HG03175 (cell line): ENCODE measurements around the gene TBK1.

Source experiments
- ATAC-seq: cut with Tn5 transposase; IDR thresholded peaks from one replicate; pipeline ENCODE4 v1.9.1; 2021; ENCODE audit warnings: mild to moderate bottlenecking, moderate library complexity; ENCODE audit not compliant: unreplicated experiment

Gene TBK1

DNA sequence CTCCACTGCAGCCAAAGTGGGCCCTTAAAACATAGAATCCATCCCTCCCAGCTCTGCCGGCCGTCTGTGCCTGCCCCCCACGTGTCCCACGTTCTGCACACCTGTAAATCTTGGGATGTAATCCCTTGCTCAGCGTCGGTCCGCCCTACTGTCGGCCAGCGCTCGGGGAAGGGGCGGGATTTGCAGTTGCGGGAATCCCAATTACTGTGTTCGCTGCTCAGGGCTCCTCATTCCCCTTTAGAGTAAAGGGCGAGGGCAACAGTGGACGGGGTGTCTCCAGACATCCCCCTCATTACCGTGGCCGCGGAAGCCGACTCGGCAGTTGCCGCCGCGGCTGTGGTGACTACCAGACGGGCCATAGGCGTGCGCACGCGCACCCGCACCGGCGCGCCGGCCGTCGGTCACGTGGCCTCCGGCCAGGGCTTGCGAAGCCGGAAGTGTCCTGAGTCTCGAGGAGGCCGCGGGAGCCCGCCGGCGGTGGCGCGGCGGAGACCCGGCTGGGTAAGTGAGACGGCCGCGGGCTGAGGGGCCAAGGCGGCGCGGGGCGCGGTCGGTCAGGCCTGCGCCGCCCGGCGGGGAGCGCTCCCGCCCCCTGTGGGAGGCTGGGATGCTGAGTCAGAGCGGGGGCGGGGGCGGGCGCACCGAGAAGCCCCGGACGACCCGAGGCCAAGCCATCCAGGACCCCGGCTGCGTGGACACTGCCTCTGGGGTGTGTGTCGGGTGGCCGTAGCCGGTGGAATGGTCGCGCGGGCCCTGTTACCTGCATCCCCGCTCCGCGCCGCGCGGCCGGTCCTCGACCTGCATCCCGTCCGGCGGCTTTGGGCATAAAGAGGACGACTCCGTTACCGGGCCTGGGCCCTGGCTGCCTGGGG lies at the start of gene TBK1:
TBK1 (plus strand) TSS at position 434 of the 872 bp plus-strand sequence. CDS start 3,751 bp downstream, outside the sequence.
- peak; percentile 90 for ATAC-seq

DNA sequence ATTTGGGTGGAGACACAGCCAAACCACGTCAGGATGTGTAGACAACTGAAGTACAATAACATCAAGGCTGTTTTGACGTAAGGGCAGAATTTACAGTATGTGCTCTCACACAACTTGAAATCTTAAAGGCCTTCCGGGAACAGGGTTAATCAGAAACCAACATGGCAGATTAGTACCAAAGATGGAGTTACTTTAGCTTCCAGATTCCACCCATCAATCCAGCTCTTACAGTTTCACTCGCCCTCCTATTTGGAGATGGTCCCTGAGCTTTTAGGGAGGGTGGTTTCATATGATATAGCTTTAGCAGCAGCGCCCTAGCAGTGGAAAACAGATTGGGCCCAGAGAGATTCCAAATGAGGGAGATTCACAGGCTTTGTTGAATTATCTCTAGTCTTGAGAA lies 49.7 kb upstream of the TBK1 start:
- ATAC-seq: no peak

- peak; percentile 90 for ATAC-seq
These were observed 48.0 kb upstream of the TBK1 start, which contains the start of gene XPOT for GRCh38 chr12:64403707-64404469. XPOT (plus strand) TSS chr12:64404392; CDS start chr12:64410036, 5,644 bp downstream.

- ATAC-seq: peak; percentile 26
These were observed 47.3 kb upstream of the TBK1 start for GRCh38 chr12:64404470-64405256.

DNA sequence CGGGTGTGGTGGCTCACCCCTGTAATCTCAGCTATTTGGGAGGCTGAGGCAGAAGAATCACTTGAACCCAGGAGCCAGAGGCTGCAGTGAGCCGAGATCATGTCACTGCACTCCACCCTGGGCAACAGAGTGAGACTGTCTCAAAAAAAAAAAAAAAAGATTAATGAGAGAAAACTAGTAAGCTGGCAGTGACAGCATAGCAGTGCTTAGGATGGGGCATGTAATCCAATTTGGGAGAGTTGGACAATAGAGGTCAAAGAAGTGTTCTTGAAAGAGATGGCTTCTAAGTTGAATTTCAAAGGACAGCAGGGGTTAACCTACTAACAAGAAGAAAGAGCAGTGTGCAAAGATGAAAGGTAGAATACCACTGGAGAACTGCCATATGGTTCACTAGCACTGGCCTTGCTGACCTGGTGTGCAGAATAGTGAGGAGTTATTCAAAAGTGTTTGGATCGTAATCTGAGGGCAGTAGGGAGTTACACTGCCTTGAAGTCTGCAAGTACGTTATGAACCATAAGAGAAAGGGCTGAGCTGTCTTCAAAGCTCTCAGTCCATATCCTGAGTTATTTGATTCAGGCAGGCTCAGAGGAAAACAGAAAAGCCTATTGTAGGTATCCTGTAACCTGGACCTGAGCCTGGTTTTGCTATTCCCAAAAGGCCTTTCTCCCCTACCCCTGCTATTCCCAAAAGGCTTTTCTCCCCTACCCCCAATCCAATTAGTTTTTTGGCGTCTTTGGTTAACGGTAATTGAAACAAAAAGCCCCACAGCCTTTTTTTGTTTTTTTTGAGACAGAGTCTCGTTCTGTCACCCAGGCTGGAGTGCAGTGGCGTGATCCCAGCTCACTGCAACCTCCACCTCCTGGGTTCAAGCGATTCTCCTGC lies 44.3 kb upstream of the TBK1 start:
- no peak for ATAC-seq

GRCh38 chr12:64411427-64411826 lies 40.5 kb upstream of the TBK1 start:
- no peak for ATAC-seq

GRCh38 chr12:64412459-64412858 lies 39.5 kb upstream of the TBK1 start:
- no peak for ATAC-seq

- ATAC-seq: no peak
These were observed 38.0 kb upstream of the TBK1 start for GRCh38 chr12:64413884-64414283.

DNA sequence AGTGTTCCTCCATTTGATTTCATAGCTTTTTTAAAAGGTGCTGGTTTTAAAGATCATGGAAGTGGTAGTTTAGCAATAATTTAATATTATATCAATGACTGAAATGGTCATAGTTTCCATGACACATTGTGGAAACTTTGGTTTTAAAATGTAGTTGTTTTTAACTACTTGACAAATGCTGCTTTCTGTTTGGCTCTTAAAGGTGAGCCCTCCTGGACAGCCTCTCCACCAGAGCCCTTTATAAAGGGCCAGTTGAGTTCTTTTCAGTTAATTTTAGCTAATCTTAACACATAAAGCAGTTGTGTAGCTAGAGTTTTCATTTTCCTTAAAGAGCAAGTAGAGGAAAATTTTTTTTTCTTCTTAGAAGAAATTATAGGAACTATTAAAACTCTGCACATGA lies 33.7 kb upstream of the TBK1 start:
- ATAC-seq: no peak

DNA sequence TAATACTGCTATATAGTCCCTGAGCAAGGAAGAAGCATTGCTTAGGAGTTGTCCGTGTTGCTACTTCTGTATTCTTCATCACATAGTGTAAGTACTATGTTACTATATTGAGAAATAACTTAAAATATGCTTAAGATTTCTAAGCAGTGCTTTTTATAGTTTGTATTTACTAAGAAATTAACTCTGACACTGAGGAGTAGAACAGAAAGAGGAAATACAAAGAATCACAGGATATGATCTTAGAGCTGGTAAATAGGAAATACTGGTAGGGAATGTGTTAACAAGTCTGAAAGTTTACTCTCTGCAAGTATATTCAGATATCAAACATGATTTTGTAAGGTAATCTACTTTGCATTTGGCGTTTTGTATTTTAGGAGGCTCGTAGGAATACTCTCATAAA lies 32.2 kb upstream of the TBK1 start:
- ATAC-seq: no peak

DNA sequence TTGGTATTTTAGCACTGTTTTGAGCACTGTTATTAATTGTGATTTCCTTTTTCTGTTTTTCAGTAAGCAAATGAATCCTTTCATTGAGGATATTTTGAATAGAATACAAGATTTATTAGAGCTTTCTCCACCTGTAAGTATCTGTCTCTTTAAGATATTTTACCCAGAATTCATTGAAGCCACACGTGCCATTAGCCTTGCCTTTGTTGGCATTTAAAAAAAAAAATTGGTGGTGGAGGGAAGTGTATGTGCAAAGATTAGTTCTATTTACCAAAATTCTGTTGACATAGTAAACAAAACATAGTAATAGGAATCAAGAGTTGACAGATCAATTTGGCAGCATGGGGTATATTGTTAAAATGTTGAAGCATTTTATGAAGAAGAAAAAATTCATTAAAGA lies 23.9 kb upstream of the TBK1 start:
- no peak for ATAC-seq

DNA sequence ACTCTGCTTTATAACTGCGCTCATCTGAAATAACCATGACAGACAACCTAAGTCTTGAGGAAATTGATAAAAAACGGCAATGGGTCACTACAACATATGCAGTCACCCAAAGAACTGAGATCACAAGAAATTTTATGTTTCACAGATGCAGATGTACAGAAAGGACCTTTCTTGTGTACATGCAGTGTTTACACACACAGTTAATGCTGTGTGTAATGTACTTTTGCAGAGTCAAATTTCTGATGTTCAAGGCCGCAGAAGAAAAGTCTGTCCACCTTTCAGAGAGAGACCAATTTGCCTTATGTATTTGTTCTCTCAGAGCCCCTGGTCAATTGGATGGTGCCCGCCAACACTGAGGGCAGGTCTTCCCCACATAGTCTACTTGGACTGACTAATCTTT lies 23.0 kb upstream of the TBK1 start:
- ATAC-seq: no peak

DNA sequence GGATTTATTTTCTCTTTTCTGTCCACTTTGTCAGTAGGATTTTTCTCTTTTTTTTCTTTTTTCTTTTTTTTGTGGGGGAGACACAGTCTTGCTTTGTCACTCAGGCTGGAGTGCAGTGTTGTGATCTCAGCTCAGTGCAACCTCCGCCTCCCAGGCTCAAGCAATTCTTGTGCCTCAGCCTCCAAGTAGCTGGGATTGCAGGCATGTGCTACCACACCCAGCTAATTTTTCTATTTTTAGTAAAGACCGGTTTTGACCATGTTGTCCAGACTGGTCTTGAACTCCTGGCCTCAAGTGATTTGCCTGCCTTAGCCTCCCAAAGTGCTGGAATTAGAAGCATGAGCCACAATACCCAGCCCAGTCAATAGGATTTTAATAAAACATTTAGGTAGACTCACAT lies 21.0 kb upstream of the TBK1 start:
- no peak for ATAC-seq

GRCh38 chr12:64431791-64432190 lies 20.1 kb upstream of the TBK1 start:
- no peak for ATAC-seq

GRCh38 chr12:64433915-64434314 lies 18.0 kb upstream of the TBK1 start:
- no peak for ATAC-seq

GRCh38 chr12:64440100-64440499 lies 11.8 kb upstream of the TBK1 start:
- no peak for ATAC-seq

GRCh38 chr12:64445490-64445889 lies 6.4 kb upstream of the TBK1 start:
- no peak for ATAC-seq

DNA sequence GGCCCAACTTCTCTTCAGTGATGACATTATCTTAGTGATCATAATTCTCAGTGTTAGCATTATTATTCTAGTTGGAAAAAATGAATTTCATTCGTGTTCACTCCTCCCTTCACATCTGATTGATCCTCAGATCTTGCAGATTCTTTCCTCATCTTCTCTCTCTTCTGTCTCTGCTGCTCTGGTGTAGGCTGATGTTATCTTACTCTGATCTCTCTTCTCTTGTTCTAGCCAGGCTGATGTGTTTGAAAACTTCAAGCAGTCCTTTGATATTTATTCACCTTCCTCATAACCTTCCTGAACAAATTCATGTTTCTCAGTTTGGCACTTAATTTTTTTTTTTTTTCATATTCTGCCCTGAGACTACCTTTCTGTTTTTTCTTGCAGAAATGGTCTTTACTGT lies 5.6 kb upstream of the TBK1 start:
- ATAC-seq: no peak

DNA sequence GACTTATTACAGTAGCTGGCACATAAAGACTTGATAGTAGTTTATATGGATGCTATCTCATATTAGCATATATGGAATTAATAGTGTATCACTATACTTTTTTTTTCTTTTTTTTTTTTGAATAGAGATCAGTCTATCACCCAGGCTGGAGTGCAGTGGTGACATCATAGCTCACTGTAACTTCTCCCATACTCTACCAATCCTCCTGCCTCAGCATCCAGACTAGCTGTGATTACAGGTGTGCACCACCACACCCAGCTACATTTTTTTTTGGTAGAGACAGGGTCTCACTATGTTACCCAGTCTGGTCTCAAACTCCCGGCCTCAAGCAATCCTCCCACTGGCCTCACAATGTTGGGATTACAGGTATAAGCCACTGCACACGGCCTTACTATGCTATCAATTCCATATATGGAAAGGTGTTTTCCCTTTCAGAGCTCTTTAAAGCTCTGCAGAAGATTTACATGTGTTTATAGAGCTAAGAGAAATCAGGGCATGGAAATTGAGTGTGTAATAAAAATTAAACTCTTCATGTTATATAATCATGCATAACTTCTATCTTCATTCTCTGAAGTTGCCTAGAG lies 1.8 kb upstream of the TBK1 start:
- no peak for ATAC-seq
